Activated CD8-positive, alpha-beta memory T cell treated with anti-CD3 and anti-CD28 coated beads, Interleukin-2, amount 50 U/mL, for 48 hours (primary cell): ENCODE data around the gene TPD52L2.
"Not testable (repeated sequence)": the region's sequence is repeated elsewhere in the genome, so short reads cannot be mapped to it uniquely, and the experiment has no call there.

Experiments used
- DNase-seq: peaks from one replicate; pipeline ENCODE4 v3.0.0-alpha.2; 2020

Gene TPD52L2

DNA sequence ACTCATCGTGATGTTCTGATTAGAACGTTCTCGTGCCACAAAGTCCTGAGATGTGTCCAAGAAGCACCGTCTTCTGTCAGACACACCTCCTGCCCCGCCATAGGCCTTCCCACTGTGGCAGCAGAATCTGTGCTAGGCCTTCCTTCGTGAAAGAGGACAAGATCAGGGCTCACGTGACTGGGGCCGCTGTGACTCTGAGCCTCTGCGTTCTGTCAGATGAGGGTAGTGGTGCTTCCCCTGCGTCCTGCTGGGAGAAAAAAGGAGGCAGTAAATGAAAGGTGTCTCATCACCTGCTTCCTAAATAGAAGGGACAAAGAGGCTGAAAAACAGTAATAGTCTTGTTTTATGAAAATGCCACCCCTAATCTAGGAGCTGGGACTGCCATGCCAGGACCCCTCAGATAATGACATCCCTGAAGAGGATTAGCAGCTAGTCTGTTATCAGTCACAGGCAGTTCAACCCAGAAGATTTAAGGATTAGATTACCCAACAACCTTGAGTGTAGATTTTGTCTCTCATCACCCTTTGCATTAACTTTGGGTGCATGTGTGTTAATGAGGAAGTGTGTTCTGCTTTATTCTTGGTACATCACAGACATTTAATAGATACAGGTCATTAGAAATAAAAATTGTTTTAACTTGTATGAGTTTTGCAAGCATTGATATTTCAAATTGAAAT is 34.0 kb downstream of the TPD52L2 start:
- DNase-seq: no peak

DNA sequence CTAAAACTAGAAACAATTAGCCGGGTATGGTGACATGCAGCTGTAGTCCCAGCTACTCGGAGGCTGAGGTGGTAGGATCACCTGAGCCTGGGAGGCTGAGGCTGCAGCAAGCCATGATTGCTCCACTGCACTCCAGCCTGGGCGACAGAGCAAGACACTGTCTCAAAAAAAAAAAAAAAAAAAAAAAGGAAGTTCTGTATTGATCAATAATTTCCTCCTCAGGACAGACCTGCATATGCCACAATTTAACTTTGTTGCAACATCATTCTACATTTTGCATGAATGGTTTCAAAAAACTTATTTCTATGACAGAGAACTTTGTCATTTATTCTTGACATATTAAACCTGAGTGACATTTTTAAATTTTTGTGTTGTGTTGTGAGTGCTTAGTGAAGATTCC is 35.3 kb downstream of the TPD52L2 start:
- no peak for DNase-seq

DNA sequence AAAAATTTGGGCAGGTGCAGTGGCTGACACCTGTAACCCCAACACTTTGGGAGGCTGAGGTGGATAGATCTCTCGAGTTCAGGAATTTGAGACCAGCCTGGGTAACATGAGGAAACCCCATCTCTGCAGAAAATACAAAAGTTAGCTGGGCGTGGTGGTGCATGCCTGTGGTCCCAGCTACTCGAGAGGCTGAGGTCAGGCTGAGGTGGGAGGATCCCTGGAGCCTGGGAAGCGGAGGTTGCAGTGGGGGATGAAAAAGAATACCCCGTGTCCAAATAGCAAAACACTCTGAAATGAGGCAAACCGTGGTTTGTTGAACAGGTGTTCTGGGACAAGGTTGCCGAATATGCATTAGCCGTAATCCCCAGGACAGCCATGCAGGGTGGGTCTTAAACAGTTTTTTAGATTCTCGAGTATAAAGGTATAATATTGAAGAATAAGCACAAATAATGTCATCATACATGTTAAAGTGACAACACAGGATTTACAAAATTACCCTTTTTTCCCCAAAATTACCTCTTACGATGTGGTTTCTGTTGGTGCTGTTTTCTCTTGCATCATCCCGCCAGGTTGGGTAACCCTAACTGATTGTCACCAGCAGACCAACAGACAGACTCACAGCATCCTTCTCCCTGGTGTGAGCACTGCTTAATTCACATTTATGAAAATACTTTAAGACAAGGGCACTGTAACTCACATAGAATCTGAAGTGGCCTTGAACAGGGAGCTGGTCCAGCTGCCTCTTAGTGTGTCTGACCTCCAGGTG is 38.9 kb downstream of the TPD52L2 start:
- DNase-seq: no peak

DNA sequence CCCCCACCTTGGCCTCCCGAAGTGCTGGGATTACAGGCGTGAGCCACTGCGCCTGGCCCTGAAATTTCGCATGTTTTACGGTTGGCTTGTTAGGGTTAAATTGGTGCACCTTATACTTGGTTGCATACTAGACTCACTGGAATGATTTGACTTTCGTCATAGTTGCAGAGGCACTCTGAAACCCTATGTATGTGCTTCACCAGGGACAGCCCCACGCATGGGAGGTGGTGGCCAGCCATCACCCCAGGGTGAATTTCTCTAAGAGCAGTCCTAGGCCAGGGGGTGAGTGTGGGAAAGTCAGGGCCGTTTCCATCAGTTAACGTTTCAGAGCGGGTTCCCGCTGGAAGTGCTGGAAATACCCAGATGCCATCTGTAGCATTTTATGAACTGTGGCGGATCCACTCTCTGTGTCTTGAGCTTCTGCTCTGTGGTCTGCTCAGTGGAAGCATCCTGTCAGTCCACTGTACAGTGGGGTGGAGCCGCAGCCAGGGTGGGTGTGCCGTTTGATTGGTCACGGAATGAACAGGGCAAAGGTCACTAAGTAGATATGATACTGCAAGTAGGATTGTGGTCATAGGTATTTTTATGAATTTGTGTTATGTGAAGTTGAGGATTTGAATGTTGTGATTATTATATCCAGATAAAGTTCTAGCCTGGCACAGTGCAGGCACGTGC is 43.1 kb downstream of the TPD52L2 start:
- no peak for DNase-seq

DNA sequence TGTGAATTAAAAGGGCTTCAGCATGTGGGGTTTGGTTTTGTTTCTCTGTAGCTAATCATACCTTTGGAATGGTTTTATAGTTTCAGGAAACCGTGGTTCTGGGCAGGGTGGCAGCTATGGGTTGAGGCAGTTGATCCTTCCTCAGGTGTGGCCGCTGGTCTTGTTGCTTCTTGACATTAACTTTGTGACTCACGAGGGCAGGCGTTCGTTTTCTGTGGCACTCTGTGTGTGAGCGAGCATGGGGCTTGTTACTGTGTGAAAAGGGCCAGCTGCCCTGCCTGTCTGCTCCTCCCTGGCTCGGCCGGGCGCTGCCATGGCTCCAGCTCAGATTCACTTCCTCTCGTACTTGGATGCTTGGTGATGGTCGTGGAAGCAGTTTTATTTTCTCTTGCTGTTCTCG is 46.1 kb downstream of the TPD52L2 start:
- no peak for DNase-seq

- no peak for DNase-seq
Measured at GRCh38 chr20:63913768-63914167, 48.7 kb downstream of the TPD52L2 start.

DNA sequence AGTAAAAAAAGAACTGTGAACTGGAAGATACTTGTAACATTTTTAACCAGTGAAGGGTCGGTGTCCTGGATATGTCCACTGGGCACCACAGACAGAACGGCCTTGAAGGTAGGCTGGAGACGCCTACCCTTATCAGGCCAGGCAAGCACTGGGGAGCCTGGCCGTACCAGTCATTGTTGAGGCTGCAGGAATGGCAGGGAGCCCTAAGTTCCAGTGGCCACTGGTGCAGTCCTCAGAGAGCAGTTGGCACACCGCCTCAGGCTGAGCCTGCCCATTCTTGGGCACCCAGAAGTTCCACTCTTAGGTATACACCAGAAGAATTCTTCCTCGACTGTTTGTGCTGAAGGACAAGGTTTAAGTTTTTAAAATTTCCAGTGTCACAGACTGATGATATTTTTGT is 50.4 kb downstream of the TPD52L2 start:
- no peak for DNase-seq

- not testable (repeated sequence) for DNase-seq
Measured at GRCh38 chr20:63916371-63916939, 51.4 kb downstream of the TPD52L2 start.

- DNase-seq: no peak
Measured at GRCh38 chr20:63917811-63918210, 52.7 kb downstream of the TPD52L2 start.

- DNase-seq: no peak
Measured at GRCh38 chr20:63919130-63919529, 54.1 kb downstream of the TPD52L2 start.

GRCh38 chr20:63920226-63920625 is 55.2 kb downstream of the TPD52L2 start:
- DNase-seq: no peak

GRCh38 chr20:63923651-63924050 is 58.6 kb downstream of the TPD52L2 start:
- no peak for DNase-seq

- no peak for DNase-seq
Measured at GRCh38 chr20:63924241-63924640, 59.2 kb downstream of the TPD52L2 start.

GRCh38 chr20:63926298-63926697 is 61.2 kb downstream of the TPD52L2 start:
- DNase-seq: no peak

DNA sequence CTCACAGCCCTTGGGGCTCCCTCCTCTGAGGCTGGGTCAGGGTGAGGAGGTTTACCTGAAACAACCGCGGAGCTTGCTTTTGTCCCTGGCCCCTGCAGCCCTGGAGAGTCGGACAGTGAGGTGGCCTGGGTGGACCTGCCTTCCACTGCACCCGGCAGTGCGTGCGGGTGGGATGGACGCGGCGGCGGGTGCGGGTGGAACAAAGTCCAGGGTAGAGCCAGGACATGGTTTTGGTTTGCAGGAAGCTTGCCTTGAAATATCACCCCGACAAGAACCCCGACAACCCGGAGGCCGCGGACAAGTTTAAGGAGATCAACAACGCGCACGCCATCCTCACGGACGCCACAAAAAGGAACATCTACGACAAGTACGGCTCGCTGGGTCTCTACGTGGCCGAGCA is 64.0 kb downstream of the TPD52L2 start:
- DNase-seq: no peak

DNA sequence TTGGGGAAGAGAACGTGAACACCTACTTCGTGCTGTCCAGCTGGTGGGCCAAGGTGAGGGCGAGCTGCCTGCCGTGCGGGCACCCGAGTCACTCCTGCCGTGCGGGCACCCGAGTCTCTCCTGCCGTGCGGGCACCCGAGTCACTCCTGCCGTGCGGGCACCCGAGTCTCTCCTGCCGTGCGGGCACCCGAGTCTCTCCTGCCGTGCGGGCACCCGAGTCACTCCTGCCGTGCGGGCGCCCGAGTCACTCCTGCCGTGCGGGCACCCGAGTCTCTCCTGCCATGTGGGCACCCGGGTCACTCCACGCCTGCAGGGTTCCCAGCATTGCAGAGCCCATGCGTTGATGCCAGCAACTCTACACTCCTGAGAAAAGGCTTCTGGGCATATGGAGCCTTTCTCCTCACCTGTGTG is 64.4 kb downstream of the TPD52L2 start:
- DNase-seq: not testable (repeated sequence)

GRCh38 chr20:63930971-63931553 is 66.0 kb downstream of the TPD52L2 start:
- DNase-seq: no peak

- DNase-seq: no peak
Measured at GRCh38 chr20:63931735-63932134, 66.7 kb downstream of the TPD52L2 start.

- no peak for DNase-seq
Measured at GRCh38 chr20:63932606-63933160, 67.6 kb downstream of the TPD52L2 start.

GRCh38 chr20:63933646-63934045 is 68.6 kb downstream of the TPD52L2 start:
- DNase-seq: no peak

- DNase-seq: no peak
Measured at GRCh38 chr20:63934271-63935068, 69.4 kb downstream of the TPD52L2 start.

DNA sequence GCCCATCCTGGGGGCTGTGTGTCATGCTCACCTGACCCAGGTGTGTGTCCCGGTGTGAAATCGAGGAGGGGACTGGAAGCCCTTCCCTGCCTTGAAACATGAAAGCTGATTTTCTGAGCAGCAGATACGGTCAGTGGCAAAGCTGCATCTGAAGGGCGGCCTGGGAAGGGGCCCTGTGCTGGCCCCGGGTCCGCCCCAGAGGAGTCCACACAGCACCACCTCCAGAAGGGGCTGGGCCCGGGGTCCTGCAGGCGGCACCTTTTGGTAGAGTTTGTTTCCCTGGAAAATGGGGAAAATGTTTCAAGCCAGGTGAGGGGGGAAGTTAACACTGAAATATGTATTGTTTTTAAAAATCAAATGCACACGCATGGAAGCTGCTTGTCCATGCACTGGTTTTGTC is 70.4 kb downstream of the TPD52L2 start:
- no peak for DNase-seq
